Urothelium cell line (cell line): ENCODE data around the gene RXRG.
"Not testable (repeated sequence)": the region's sequence is repeated elsewhere in the genome, so short reads cannot be mapped to it uniquely, and the experiment has no call there.

Experiments
- DNase-seq: peaks from one replicate; pipeline ENCODE4 v3.0.0; 2011; ENCODE audit warnings: low spot score, mixed read lengths
- FAIRE-seq: peaks from 2 replicates; lab custom pipeline; 2011; peaks lifted over from hg19 to GRCh38; lab: Jason Lieb, UNC

Gene RXRG

DNA sequence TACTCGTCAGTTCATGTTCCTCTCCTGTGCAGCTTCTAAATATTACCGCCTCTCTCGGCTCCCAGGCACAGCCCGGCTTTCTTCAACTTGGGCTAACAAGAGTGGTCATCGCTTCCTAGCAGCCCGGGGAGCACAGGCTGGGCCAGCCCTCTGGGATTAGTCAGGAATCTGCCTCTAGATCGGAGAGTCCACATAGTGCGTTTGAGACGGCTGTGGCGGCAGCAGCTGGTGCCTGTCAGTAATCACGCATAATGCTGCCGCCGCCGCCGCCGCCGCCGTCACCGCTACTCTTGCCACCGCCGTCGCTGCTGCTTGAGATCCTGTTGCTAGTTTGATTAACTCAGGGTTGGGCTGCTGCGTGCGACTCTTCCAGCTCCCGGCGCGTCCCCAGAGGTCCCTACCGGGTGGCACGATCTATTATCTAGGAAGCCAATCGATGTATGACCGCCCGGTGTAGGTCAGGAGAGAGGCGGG lies at the start of gene RXRG:
RXRG (minus strand) TSS at position 230 of the 474 bp plus-strand sequence. CDS start 233 bp downstream, outside the sequence.
- no peak for FAIRE-seq
- peak; percentile 18 for DNase-seq

DNA sequence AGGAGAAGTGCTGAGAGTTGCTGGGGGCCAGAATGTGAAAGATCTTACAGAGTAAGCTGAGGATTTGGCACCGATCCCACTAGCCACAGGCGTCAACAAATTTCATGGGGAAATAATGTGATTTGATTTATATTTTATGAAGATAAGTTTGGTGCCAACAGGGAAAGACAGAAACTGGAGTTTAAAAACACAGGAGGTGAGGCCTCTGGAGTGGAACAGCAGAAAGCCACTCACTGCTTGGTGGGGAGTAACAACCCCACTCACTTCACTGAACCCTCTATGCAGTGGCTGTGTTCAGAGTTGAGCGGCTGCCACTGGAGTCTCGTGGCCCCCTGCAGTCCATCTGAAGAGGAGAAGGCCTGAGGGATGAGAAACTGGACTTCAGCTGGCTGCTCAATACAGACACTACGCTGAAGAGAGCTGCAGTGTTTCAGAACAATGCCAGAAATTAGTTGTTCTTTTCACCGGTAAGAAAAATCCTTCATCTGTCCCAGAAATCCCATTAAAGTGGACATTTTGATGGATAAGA lies 48.0 kb upstream of the RXRG start:
- FAIRE-seq (no peak), DNase-seq (no peak)

DNA sequence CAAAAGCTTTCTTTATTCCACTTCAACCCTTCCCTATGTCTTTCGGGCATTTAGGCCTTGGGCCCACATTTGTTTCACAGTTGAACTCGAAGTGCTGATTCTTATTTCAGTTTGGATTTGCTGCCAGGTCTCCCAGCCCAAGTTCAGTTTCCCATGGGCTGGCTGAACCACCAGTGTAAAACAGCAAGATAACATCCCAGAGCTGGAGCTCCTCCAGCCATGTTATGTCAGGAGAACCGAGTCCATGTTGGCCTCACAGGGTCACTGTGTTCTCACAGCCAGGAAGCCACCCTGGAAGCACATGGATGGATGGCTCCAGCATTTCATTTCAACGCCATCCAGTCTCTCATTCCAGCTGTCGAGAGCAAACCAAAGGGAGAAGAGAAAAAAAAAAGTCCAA lies 45.2 kb upstream of the RXRG start:
- DNase-seq (no peak), FAIRE-seq (no peak)

DNA sequence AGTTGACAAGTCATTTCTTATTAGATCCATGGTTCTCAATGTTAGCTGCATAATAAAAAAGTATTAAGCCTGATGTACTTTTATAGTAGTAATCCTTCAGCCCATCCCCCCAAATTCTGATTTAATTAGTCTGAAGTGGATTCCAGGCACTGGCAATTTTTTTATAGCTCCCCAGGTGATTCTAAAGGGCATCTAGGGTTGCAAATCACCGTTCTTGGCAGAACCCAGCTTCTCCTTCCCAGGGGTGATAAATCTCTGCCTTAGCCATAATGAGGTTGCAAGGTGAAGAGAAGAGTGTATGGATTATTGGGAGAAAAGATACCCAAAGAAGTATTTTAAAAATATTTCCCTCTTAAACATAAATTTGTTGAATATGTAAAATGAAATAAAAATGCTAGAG lies 43.0 kb upstream of the RXRG start:
- DNase-seq = no peak
- no peak for FAIRE-seq

DNA sequence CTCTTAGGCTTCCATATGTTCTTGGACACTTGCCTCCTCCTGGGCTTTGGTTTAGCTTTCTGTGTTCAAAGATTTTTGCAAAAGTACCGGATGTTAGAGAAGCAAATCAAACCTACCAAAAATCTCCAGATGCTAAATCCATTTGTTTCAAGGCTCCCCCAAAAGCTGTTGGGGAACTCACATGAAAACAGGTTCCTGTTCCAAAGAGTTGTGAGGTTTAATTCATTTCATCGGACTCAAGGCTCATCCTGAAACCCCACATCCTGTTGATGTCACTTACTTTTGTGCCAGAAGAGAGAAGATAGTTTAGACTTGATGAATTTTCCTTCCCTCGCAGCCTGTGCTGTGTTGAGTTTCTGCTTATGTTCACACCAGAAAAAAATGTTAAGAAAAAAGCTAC lies 41.7 kb upstream of the RXRG start:
- DNase-seq (no peak), FAIRE-seq (no peak)

DNA sequence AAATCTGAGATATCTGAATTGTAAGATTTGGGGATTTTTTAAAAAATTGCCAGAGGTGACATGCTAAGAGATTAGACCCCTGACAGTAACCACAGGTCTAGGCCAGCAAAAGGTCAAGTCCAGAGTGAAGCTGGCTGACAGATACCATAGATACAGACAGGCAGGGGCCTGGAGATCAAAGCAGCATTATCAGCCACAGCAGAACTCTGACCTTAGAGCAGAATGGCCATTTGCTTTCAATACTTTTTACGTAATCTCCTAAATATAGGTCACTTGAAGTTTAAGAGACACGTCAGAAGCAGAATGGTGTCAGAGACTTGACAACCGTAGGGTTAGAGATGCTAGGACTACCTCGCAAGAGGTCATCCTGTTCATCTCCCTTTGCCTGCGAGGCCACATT lies 40.8 kb upstream of the RXRG start:
- FAIRE-seq (no peak), DNase-seq (no peak)

DNA sequence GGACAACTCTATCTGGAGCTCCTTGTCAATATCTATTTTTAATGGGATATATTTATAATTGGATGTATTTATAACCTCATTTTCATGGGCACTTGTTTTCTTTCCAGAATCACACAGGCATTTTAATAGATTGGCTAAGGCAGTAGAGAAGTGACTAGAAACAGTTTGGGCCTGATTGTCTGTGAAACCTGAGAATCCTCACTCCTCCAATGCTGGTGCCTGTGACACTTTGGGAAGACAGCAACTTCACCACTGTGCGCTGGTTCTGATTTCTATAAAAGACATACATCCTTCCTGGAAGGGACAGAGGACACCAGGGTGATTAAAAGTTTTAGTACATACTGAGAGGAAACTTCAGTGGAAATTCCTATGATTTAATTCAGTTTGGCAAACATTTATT lies 39.6 kb upstream of the RXRG start:
- DNase-seq (no peak), FAIRE-seq (no peak)

DNA sequence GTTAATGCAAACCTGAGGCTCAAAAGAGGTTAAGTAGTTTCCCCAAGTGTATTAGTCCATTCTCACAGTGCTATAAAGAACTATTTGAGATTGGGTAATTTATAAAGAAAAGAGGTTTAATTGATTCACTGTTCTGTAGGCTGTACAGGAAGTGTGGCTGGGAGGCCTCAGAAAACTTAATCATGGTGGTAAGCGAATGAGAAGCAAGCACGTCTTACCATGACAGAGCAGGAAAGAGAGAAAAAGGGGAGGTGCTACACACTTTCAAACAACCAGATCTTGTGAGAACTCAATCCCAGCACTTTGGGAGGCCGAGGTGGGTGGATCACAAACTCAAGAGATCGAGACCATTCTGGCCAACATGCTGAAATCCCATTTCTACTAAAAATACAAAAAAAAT lies 38.5 kb upstream of the RXRG start:
- DNase-seq (no peak), FAIRE-seq (no peak)

DNA sequence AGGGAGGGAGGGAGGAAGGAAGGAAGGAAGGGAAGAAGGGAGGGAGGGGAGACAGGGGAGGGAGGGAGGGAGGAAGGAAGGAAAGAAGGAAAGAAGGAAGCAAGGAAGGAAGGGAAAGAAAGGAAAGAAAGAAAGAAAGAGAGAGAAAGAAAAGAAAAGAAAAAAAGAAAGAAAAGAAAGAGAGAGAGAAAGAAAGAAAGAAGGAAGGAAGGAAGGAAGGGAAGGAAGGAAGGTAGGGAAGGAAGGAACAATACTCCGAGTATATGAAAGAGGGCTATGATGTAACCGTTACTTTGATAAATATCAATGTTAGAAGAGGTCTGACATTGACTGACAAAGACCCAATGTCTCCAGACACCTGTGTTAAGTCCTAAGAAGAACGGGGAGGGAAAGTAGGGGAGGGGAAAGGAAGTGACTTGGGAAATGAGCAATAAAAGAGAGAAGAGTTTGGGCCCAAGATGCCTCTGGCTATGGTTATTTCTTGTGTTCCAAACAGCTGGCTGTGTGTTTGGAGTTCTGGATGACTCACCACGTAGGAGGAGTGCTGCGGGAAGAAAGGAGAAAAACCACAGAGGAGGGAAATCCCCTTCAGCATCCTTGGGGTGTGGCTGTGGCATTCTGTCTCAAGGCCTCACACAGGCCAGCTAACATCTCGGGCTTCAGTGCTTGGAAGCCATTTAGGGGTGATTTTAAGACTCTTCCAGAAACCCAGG lies 37.0 kb upstream of the RXRG start:
- peak; percentile 86 for DNase-seq
- FAIRE-seq = no peak

DNA sequence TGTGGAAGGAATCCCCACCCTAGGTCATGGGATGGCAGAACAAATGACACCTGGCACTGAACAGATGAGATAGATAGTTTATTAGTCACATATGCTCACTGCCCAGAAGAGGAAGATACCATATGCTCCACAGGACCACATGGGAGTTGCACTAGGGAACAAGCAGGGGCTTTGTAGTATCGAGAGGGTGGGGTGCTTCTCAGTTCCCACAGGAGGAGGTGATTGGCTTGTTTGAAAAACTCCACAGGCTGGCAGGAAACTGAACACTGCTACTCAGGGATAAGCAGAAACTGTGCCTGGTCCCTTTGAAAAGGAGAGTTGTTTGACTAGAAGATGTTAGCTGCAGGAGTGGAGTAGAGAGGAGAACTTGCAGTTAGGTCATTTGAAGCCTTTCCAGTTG lies 31.9 kb upstream of the RXRG start:
- DNase-seq (no peak), FAIRE-seq (no peak)

DNA sequence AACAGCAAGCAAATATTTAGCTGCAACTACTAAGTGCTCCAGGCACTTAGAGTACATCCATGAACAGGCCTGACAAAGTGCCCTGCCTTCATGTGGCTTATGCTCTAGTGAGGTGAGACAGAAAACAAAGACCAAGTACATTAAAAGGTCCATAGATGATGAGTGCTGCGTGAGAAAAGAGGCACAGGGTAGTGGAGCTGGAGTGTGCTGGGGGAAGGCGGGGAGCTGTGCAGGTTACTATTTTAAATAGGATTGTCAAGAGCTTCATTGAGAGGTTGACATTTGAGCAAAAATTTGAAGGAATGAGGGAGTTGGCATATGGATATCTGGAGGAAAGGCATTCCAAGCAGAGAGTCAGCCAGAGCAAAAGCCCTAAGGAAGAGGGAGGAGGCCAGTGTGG lies 29.3 kb upstream of the RXRG start:
- FAIRE-seq (no peak), DNase-seq (no peak)

DNA sequence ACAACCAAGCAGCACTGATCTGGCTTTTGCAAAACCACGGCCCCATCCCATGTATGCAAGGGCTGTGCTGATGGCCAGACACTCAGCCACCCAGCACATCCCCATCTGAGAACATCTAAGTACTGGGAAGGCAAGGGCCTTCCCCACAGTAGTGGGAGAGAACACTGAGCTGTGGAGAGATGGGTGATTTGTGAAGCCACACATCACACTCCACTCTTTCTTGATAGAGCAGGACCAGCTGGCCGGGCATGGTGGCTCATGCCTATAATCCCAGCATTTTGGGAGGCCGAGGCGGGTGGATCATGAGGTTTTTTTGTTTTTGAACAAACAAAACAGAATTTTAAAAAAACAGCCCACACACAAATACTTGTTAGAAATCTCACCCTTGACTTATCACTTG lies 28.2 kb upstream of the RXRG start:
- DNase-seq (no peak), FAIRE-seq (no peak)

DNA sequence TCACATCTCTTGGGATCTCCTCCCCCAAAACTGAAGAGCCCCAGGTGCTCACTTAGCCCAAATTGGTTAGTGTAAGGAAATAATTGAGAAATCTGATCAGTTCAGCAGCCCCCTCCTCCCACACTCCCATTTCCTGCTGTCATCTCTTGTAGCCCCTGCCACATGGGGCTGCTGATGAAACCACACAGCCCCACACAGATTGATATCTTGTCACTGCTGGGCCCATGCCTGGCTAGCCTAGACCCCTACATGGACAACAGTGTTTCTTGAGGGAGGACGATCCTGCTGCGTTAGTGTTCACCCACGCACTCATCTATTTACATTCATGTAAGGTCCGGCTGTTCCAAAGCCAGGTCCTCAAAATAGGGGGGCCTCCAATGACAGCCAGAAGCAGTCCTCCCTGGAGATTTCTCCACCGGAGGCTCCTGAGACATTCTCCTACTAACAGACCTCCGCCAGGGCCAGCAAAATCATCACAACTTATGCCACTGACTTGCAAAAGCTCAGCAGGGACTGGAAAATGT lies 23.9 kb upstream of the RXRG start:
- no peak for FAIRE-seq
- no peak for DNase-seq

DNA sequence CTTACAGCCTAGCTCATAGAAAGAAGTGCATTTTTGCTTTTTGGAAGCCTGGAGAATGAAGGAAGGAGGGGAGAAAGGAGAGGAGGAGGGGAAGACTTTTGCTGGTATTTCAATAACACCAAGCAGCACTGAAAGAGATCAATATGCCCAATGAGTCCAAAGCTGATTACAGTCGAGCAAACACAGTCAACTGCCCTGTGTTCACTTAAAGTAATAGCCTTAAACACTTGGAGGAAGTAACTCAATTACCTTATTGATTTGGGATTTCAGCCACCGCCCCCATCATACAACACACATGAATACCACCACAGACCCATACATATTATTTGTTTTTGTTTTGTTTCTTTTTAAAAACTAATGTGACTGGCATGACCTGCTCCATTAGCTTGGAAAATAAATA lies 23.3 kb upstream of the RXRG start:
- FAIRE-seq (no peak), DNase-seq (no peak)

DNA sequence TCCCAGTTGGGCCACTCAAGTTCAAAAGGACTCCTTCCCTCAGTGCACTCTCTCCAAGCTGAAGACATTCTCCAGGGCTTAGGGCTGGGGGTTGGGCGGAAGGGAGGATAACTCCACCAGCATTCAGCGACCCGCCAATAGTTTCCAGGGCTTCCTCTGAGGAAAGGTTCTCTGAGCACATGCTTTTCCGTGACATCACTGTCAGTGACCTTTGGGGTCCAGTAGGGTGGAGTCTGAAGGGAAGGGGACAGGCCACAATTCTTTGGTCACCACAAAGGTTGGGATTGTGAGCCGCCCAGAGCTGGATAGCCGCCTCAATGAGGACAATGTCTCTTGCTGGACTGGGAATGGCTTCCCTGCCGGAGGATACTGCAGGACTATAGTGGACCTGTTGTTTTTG lies 22.8 kb upstream of the RXRG start:
- FAIRE-seq = no peak
- DNase-seq = no peak

DNA sequence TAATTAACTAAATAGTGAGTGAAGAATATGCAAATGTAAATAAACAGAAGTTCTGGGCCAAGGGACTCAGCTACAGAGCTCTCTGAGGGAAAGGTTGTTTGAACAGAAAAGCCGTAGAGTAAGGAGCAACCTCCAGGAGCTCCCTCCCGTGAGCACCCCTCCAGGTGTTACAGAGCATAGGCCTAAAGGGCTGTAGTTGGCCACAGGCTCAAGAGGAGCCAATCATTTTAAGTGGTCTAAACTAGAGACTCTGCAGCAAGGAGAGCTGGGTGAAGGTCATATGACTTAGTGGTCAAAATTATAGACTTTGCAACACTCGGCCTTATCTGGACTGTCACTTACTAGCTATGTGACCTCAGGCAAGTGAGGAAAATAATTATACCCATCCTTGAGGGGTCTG lies 19.1 kb upstream of the RXRG start:
- DNase-seq (no peak), FAIRE-seq (no peak)

DNA sequence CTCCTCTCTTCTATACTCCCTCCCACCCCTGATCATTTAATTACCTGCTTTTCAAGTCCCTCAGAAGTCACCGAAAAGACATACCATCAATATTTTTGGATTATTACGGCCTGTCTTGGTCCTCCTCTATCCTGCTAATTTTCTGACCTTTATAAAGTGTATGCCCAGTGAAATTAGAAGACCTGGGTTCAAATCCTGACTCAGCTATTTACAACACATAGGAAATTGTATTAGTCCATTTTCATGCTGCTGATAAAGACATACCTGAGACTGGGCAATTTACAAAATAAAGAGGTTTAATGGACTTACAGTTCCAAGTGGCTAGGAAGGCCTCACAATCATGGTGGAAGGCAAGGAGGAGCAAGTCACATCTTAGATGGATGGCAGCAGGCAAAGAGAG lies 14.8 kb upstream of the RXRG start:
- not testable (repeated sequence) for FAIRE-seq, DNase-seq

DNA sequence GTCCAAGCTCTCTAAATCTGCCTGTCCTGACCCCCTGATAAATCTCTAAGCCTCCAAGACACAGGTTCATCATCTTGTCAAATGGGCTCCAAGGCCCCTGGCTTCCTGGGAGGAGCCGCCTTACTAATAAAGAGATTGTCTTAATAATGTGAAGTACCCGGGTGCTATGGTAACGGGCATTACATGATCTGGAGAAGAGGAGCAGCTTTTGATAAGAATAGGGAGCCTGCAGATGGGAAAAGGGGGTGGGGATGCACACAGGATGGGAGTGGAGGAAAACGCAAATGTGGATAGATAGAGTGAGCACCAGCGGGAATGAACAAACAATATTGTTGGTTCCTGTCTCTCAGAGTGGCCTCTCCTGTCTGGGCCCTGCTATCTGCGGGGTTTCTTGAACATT lies 11.9 kb upstream of the RXRG start:
- FAIRE-seq (no peak), DNase-seq (no peak)

DNA sequence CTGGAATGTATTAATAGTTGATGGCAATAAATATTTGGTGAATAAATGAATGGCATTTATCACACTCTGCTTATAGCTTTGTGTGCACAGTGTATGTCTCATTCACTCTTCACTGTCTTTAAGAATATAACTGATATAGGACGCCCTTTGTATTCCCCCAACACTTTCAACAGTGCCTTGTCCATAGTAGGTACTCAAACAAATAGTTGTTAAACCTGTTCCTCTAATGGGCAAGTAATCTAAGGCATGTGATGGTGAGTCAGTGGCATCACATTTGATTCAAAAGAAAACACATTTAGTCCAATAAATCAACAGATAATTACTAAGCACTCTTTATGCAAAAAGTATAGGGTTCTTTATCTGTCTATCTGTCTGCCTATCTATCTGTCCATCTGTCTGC lies 11.2 kb upstream of the RXRG start:
- FAIRE-seq (no peak), DNase-seq (no peak)

DNA sequence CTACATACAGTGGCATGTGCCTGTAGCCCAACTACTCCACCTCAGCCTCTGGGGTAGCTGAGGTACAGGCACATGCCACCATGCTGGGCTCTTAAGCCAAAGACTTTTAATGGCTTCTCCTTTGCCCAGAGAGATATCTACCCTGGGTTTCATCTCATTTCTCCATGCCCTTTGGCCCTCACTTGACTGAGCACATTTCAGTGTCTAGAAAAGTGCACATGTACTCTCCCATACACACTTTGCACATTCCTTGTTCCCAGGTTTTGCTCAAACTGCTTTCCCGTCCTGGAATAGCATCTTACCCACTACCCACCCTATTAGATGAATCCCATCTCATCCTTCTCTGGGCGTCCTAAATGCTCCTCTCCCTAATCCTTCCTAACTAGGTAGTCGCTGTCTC lies 10.2 kb upstream of the RXRG start:
- no peak for DNase-seq
- no peak for FAIRE-seq

DNA sequence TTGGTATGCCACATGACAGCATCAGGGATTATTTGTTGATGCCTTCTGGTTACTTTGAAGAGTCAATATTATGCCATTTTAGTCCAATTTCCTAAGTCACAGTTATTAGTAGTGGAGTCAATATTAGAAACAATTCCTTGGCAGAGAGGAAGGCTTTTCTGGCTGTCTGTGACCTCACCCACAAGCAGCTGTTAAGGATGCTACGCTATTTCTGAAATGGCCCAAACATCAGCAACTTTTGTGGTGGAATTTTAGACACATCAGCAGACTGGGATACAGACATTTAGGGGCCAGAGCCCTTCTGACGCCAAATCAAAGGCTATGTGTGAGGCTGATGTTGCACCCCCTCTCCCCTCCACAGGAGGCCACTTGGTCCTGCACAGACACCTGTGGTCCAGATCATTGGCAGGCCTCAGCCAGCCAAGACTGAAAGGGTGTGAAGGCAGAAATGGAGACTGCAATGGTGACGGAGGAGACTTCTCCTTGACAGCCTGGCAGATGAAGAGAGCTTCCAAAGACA lies 9.2 kb upstream of the RXRG start:
- FAIRE-seq (no peak), DNase-seq (no peak)

DNA sequence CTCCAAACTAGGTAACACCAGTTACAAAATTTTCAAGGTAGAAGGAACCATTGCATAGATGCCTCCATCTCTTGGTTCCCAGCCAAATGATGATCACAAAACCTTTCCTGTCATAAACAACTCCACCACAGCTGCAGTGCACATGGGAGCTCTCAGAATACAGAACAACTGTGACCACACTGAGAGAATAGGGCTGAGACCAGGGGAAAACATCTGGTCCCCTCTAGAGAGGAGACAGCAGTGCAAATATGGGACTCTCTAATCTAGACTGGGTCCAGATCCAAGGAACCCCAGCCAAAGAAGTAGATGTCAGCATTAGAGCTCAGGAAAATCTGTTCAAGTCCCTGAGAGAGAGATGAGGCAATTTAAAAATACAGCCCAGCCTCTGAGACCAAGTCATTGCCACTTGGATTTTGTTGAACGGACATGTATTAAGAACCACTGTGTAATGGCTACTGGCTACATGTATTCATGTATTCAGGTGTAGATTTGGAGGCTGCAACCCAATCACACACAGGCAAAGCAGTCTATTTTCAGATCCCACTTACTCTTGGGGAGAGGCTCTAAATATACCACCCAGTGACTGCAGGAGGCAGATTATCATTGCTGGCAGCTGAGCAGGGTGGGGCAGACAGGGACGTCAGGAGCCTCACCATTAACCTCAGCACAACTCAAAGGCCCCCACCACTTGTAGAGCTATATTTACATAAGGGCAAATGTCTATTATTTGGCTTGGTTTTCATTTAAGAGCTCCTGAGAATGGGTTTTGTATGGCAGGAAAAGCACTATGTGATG lies 7.6 kb upstream of the RXRG start:
- FAIRE-seq = no peak
- no peak for DNase-seq
